ENCODE data around the gene RHOJ. TPM values are rescaled to one million over a fixed set of nuclear protein-coding genes. Genes with fewer than 3 reads are reported as not detected.

The RHOJ gene
- total RNA-seq, 1 experiment from 2014 or later: not detected

DNA sequence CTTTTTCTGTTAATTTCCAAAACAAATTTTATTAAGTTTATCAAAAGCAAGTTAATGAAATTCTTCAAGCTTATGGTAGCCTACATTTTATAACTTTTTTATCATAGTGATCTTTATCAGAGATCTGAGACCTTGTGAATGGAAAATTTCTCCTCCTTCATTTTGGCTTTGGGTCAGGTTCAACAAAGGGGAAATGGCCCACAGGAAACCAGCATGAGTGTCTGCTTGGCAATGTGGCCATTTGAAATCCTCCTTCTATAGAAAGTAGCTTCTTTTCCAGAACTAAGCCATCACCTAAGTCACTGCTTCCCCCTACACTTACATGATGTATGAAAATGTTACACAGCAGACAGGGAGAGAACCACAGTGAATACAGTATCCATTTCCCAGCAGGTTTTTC lies 1.6 kb downstream of the RHOJ start:
- ChIA-PET RAD21 (ENCODE audit: low non-redundant PET in 1 of 2, low total read pairs in 2 of 2, uncharacterized antibody in 2 of 2, unreplicated experiment in 2 of 2) (no interaction called here), CTCF (no interaction called here), POLR2A (no interaction called here)
- Histone ChIP-seq H4K20me1 (ENCODE audit: insufficient read depth) (no peaks in the 10 kb centered on the region), H3K9ac (ENCODE audit: low read length) (no peak overlapping the region), H3K9me2 (ENCODE audit: insufficient read depth) (no peaks in the 10 kb centered on the region), H3K4me2 (ENCODE audit: low read length) (no peak overlapping the region), H3K4me1 (ENCODE audit: control insufficient read depth in 1 of 2, insufficient read depth in 2 of 2, low read length in 2 of 2) (no peaks in the 10 kb centered on the region), H3K27me3 (ENCODE audit: insufficient read depth, low read length) (peaks cover 36% of the 10 kb centered on the region), H3K36me3 (ENCODE audit: control insufficient read depth in 1 of 2, insufficient read depth in 2 of 2, low read length in 2 of 2) (no peaks in the 10 kb centered on the region), H3K27ac (ENCODE audit: low read depth, low read length) (no peak overlapping the region), H2AFZ (ENCODE audit: low read depth, low read length, poor library complexity, severe bottlenecking) (no peak overlapping the region), H3K9me3 (ENCODE audit: control insufficient read depth in 1 of 2, insufficient read depth in 1 of 2, low read depth in 1 of 2, low read length in 2 of 2) (no peaks in the 10 kb centered on the region), H3K4me3 (replicated peaks in 1 of 2; ENCODE audit: low read depth in 1 of 2, low read length in 2 of 2) (no peak overlapping the region), H3K79me2 (ENCODE audit: insufficient read depth, low read length) (no peaks in the 10 kb centered on the region)
- no peak for TF ChIP-seq SP1 (IDR thresholded peaks at IDR 0.05; ENCODE audit: low read depth)
- TF ChIP-seq, protein P1, sequence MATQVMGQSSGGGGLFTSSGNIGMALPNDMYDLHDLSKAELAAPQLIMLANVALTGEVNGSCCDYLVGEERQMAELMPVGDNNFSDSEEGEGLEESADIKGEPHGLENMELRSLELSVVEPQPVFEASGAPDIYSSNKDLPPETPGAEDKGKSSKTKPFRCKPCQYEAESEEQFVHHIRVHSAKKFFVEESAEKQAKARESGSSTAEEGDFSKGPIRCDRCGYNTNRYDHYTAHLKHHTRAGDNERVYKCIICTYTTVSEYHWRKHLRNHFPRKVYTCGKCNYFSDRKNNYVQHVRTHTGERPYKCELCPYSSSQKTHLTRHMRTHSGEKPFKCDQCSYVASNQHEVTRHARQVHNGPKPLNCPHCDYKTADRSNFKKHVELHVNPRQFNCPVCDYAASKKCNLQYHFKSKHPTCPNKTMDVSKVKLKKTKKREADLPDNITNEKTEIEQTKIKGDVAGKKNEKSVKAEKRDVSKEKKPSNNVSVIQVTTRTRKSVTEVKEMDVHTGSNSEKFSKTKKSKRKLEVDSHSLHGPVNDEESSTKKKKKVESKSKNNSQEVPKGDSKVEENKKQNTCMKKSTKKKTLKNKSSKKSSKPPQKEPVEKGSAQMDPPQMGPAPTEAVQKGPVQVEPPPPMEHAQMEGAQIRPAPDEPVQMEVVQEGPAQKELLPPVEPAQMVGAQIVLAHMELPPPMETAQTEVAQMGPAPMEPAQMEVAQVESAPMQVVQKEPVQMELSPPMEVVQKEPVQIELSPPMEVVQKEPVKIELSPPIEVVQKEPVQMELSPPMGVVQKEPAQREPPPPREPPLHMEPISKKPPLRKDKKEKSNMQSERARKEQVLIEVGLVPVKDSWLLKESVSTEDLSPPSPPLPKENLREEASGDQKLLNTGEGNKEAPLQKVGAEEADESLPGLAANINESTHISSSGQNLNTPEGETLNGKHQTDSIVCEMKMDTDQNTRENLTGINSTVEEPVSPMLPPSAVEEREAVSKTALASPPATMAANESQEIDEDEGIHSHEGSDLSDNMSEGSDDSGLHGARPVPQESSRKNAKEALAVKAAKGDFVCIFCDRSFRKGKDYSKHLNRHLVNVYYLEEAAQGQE (IDR thresholded peaks at IDR 0.05; ENCODE audit: low read depth): no peak
- TF ChIP-seq, protein P2, sequence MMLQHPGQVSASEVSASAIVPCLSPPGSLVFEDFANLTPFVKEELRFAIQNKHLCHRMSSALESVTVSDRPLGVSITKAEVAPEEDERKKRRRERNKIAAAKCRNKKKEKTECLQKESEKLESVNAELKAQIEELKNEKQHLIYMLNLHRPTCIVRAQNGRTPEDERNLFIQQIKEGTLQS (IDR thresholded peaks at IDR 0.05): no peak
- TF ChIP-seq EGR1 (IDR thresholded peaks at IDR 0.05; ENCODE audit: low read depth): no peak
- TF ChIP-seq JUND (IDR thresholded peaks at IDR 0.05): no peak
- TF ChIP-seq ZFX (IDR thresholded peaks at IDR 0.05): no peak
- no peak for TF ChIP-seq SIN3A (IDR thresholded peaks at IDR 0.05; ENCODE audit: low read depth)
- no peak for TF ChIP-seq TCF7L2 (IDR thresholded peaks at IDR 0.05; ENCODE audit: borderline replicate concordance, extremely low read depth, insufficient read depth, insufficient read length)
- TF ChIP-seq CEBPB (IDR thresholded peaks at IDR 0.05; ENCODE audit: low read depth): no peak
- TF ChIP-seq, protein P3, sequence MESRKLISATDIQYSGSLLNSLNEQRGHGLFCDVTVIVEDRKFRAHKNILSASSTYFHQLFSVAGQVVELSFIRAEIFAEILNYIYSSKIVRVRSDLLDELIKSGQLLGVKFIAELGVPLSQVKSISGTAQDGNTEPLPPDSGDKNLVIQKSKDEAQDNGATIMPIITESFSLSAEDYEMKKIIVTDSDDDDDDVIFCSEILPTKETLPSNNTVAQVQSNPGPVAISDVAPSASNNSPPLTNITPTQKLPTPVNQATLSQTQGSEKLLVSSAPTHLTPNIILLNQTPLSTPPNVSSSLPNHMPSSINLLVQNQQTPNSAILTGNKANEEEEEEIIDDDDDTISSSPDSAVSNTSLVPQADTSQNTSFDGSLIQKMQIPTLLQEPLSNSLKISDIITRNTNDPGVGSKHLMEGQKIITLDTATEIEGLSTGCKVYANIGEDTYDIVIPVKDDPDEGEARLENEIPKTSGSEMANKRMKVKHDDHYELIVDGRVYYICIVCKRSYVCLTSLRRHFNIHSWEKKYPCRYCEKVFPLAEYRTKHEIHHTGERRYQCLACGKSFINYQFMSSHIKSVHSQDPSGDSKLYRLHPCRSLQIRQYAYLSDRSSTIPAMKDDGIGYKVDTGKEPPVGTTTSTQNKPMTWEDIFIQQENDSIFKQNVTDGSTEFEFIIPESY (IDR thresholded peaks at IDR 0.05; ENCODE audit: extremely low read depth, insufficient replicate concordance, low read length): no peak
- no peak for TF ChIP-seq RAD21 (IDR thresholded peaks at IDR 0.05; ENCODE audit: low read depth)
- TF ChIP-seq, protein P4, sequence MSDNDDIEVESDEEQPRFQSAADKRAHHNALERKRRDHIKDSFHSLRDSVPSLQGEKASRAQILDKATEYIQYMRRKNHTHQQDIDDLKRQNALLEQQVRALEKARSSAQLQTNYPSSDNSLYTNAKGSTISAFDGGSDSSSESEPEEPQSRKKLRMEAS (IDR thresholded peaks at IDR 0.05): no peak
- TF ChIP-seq, protein P5, sequence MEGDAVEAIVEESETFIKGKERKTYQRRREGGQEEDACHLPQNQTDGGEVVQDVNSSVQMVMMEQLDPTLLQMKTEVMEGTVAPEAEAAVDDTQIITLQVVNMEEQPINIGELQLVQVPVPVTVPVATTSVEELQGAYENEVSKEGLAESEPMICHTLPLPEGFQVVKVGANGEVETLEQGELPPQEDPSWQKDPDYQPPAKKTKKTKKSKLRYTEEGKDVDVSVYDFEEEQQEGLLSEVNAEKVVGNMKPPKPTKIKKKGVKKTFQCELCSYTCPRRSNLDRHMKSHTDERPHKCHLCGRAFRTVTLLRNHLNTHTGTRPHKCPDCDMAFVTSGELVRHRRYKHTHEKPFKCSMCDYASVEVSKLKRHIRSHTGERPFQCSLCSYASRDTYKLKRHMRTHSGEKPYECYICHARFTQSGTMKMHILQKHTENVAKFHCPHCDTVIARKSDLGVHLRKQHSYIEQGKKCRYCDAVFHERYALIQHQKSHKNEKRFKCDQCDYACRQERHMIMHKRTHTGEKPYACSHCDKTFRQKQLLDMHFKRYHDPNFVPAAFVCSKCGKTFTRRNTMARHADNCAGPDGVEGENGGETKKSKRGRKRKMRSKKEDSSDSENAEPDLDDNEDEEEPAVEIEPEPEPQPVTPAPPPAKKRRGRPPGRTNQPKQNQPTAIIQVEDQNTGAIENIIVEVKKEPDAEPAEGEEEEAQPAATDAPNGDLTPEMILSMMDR (IDR thresholded peaks at IDR 0.05 in 2 of 3, conservative IDR thresholded peaks at IDR 0.05 in 1 of 3; ENCODE audit: borderline replicate concordance in 1 of 3, insufficient read depth in 1 of 3, low read depth in 2 of 3, low read length in 2 of 3): no peak
- no peak for TF ChIP-seq YY1 (IDR thresholded peaks at IDR 0.05; ENCODE audit: extremely low read depth, insufficient replicate concordance, low read depth, low read length)
- TF ChIP-seq ELF1 (IDR thresholded peaks at IDR 0.05; ENCODE audit: borderline replicate concordance, low read depth): no peak
- no peak for TF ChIP-seq SRF (IDR thresholded peaks at IDR 0.05; ENCODE audit: low read depth)
- no peak for DNase-seq (ENCODE audit: low read depth, low spot score)
- BruUV-seq (replicated peaks): no TSS peak
- intact Hi-C loops (cut with micrococcal nuclease): no loop called here
- ATAC-seq: no peak
